Esophagus squamous epithelium (tissue), 5 donors: ENCODE measurements around the gene MCC. TPM values are rescaled to one million over a fixed set of nuclear protein-coding genes. Genes with fewer than 3 reads are reported as not detected.

ENCODE experiments used
- DNase-seq: peaks from one replicate; lab custom pipeline; 2025; lab: John Stamatoyannopoulos, UW
- H3K27ac ChIP-seq, 4 donors: fragments of 200-600 bp; sonication (generic); one replicate each; pipeline ENCODE4 v1.5.1; 2016 to 2019; ENCODE audit warnings: mild to moderate bottlenecking in 1 of 4
- H3K27me3 ChIP-seq, 4 donors: fragments of 200-600 bp; sonication (generic); 1 replicate in 3 of 4; 2 replicates in 1 of 4; pipeline versions ENCODE4 v1.5.1 to v1.6.0; 2017 to 2021; ENCODE audit warnings: antibody characterized with exemption in 1 of 4
- H3K36me3 ChIP-seq, 3 donors: fragments of 200-600 bp; sonication (generic); one replicate each; pipeline ENCODE4 v1.5.1; 2016 to 2019
- H3K4me1 ChIP-seq, 3 donors: fragments of 200-600 bp; sonication (generic); one replicate each; pipeline ENCODE4 v1.5.1; 2017 to 2019
- H3K4me3 ChIP-seq, 4 donors: fragments of 200-600 bp; sonication (generic); 1 replicate in 3 of 4; 2 replicates in 1 of 4; pipeline ENCODE4 v1.5.1; 2016 to 2019; ENCODE audit warnings: mild to moderate bottlenecking in 2 of 4, moderate library complexity in 1 of 4
- H3K9me3 ChIP-seq, 3 donors: fragments of 200-600 bp; sonication (generic); one replicate each; pipeline ENCODE4 v1.5.1; 2016 to 2019
- POLR2A ChIP-seq, 4 donors: fragments of 450-650 bp; IDR thresholded peaks; one replicate each; pipeline ENCODE4 v1.6.1; 2017; ENCODE audit warnings: antibody characterized with exemption in 4 of 4, mild to moderate bottlenecking in 4 of 4, moderate library complexity in 3 of 4
- WGBS, 2 donors: methylation state at CpG; one replicate each; pipeline ENCODE4 v1.1.5; 2018; 5-methylcytosine and 5-hydroxymethylcytosine counted together
- intact Hi-C: fragments of 100-400 bp; cut with DNase I; formaldehyde crosslinking; loops from one replicate; pipeline ENCODE4 v1.15.0; 2022
- total RNA-seq, 4 donors: library from RNA; depleted of rRNA; stranded (reverse); fragments of >200 nt; gene quantifications; one replicate each; pipeline ENCODE4 v1.1.0, GENCODE V29; 2016
- TF ChIP-seq, protein P1 (sequence below), 6 experiments: fragments of 450-650 bp in 4 of 6; fragments of 200-600 bp in 2 of 6; sonication (generic) in 2 of 6; IDR thresholded peaks; one replicate each; pipeline ENCODE4 v1.5.1; 2016 to 2019; ENCODE audit warnings: antibody characterized with exemption in 6 of 6, mild to moderate bottlenecking in 4 of 6, moderate library complexity in 4 of 6
- donor health status: DM: yes; HTN: yes; CAD: no.

The MCC gene
- total RNA-seq, 4 donors from 2014 or later, result 41.6 to 45.4 (median 43.4) TPM

DNA sequence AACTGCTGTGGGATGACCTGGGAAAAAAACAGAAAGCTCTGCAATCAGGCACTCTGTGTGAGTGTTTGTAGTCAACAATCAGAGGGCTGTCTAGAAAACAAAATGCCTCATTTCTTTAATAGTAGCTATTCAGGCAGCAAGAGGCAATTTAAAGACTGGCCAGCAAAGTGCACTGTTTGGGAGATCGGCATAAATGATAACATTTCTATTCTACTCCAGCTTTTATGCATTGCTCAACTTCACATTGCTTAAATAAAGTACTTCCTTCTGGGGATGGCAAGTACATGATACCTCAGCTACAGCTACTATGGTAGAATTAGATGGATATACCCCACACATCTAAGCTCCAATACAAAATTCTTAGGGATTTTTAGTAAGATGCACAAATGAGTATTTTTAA, 318.5 kb downstream of the MCC start:
- Histone ChIP-seq H3K36me3 (no peaks in the 10 kb centered on the region), H3K4me1 (peaks cover 27 to 61% (median 30%) of the 10 kb centered on the region in 3 donors), H3K27ac (peak overlapping the region in 3 of 4 donors; percentile 45 to 85 (median 82)), H3K27me3 (no peaks in the 10 kb centered on the region), H3K4me3 (no peak overlapping the region), H3K9me3 (no peaks in the 10 kb centered on the region)
- no peak for DNase-seq
- TF ChIP-seq POLR2A (IDR thresholded peaks at IDR 0.05), result no peak
- TF ChIP-seq, protein P1, sequence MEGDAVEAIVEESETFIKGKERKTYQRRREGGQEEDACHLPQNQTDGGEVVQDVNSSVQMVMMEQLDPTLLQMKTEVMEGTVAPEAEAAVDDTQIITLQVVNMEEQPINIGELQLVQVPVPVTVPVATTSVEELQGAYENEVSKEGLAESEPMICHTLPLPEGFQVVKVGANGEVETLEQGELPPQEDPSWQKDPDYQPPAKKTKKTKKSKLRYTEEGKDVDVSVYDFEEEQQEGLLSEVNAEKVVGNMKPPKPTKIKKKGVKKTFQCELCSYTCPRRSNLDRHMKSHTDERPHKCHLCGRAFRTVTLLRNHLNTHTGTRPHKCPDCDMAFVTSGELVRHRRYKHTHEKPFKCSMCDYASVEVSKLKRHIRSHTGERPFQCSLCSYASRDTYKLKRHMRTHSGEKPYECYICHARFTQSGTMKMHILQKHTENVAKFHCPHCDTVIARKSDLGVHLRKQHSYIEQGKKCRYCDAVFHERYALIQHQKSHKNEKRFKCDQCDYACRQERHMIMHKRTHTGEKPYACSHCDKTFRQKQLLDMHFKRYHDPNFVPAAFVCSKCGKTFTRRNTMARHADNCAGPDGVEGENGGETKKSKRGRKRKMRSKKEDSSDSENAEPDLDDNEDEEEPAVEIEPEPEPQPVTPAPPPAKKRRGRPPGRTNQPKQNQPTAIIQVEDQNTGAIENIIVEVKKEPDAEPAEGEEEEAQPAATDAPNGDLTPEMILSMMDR (IDR thresholded peaks at IDR 0.05), result no peak
- intact Hi-C loops, result no loop called here
- 53 to 65% methylated on average over 1 of the region's 1 CpG for WGBS, 2 donors

DNA sequence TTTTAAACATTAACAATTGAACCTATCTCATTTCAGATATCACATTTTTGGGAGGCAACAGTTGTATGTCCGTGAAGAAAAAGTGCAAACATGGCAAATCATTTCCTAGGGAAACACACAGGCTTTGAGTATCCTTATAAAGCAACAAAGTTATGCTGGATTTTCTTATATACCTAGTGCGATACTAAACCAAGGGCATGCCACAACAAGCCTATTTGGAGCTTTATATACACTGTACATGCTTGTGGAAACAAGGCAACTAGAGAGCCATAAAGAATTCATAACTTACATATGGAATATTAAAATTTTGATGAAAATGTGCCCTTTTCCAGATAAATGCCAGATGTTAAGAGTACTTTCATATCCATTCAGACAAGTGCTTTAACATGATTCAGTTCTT, 320.3 kb downstream of the MCC start:
- no peaks in the 10 kb centered on the region for H3K36me3 ChIP-seq
- no peak overlapping the region for H3K4me3 ChIP-seq
- intact Hi-C loops, result no loop called here
- DNase-seq, result no peak
- TF ChIP-seq, protein P1 (IDR thresholded peaks at IDR 0.05), result no peak
- TF ChIP-seq POLR2A (IDR thresholded peaks at IDR 0.05), result no peak
- WGBS, 2 donors, result 31 to 57% methylated on average over 2 of the region's 2 CpGs
- peaks cover 30 to 79% (median 41%) of the 10 kb centered on the region in 3 donors for H3K4me1 ChIP-seq
- H3K27me3 ChIP-seq, result no peaks in the 10 kb centered on the region
- no peaks in the 10 kb centered on the region for H3K9me3 ChIP-seq
- H3K27ac ChIP-seq, result peak overlapping the region; percentile 36 to 85 (median 78)

DNA sequence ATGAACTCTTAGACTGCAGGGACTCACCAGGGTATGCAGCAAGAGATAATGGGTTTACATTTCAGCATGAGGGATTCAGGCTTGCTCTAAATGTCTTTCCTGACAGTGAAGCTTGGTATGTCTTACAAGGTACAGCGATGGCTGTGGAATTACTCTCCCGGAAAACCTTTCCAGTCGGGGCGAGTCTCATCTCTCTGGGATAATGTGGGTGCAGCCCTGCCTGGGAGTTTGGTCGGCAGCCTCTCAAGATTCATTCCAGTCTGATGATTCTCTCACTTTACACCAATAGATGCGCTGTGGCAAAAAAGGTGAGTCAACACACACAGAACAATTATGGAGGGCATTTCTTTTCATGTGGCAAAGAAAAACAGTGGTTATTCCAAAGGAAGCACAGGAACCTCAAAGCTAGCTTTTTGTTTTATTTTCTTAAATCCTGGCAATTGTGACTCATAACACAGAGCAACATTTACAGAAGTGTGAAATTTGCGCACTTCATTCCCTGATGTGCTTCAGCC, 321.3 kb downstream of the MCC start:
- intact Hi-C loops, result no loop called here
- Histone ChIP-seq H3K4me3 (no peak overlapping the region), H3K36me3 (no peaks in the 10 kb centered on the region), H3K4me1 (peaks cover 38 to 89% (median 51%) of the 10 kb centered on the region in 3 donors), H3K9me3 (no peaks in the 10 kb centered on the region), H3K27me3 (no peaks in the 10 kb centered on the region), H3K27ac (peak overlapping the region; percentile 51 to 85 (median 78))
- WGBS, 2 donors, result 10 to 47% methylated on average over 7 of the region's 7 CpGs
- DNase-seq, result no peak
- TF ChIP-seq, protein P1 (IDR thresholded peaks at IDR 0.05), result no peak
- TF ChIP-seq POLR2A (IDR thresholded peaks at IDR 0.05), result no peak

DNA sequence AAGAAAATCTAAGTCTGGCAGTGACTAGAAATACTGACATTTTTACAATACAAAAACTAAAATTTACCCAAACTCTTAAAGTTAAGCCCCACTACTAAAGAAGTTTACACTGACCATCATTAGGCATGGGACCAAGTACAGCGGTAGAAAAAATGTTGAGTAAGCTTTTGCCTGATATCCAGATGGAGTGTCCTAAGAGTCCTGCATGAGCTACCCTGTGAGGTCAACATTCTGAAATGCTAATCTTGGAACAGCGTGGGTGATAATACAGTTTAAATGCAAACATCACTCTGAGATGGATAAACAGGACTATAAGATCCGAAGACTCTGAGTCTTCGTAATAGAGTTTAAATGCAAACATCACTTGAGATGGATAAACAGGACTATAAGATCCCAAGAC, 322.0 kb downstream of the MCC start:
- Histone ChIP-seq H3K36me3 (no peaks in the 10 kb centered on the region), H3K27ac (peak overlapping the region in 3 of 4 donors; percentile 75 to 85 (median 82)), H3K9me3 (no peaks in the 10 kb centered on the region), H3K4me3 (no peak overlapping the region), H3K4me1 (peaks cover 42 to 96% (median 51%) of the 10 kb centered on the region in 3 donors), H3K27me3 (no peaks in the 10 kb centered on the region)
- TF ChIP-seq, protein P1 (IDR thresholded peaks at IDR 0.05), result no peak
- TF ChIP-seq POLR2A (IDR thresholded peaks at IDR 0.05), result no peak
- 63% methylated on average over 4 of the region's 4 CpGs for WGBS, 2 donors
- DNase-seq, result no peak
- intact Hi-C loops, result no loop called here

DNA sequence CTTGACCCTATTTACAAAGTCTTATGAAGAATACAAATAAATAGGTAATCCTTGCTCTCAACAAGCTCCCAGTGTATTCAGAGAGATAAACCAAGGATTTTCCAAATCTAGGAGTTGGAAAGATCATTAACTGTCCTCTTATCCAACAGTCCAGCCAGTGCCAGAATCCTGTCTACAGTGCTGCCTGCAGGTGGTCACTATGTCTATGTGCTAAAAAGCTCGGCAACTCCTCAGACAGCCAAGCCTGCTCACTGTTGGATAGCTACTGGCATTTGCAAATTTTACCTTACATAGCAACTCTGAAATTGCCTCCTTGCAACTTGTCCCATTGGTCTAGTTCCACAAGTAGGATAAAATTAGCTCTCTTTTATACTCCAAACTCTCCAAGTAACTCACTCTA, 324.2 kb downstream of the MCC start:
- Histone ChIP-seq H3K4me1 (peaks cover 39 to 98% (median 49%) of the 10 kb centered on the region in 3 donors), H3K27ac (peak overlapping the region in 1 of 4 donors; percentile 85), H3K4me3 (no peak overlapping the region), H3K27me3 (no peaks in the 10 kb centered on the region), H3K36me3 (no peaks in the 10 kb centered on the region), H3K9me3 (no peaks in the 10 kb centered on the region)
- WGBS, 2 donors, result 71 to 78% methylated on average over 1 of the region's 1 CpG
- no peak for DNase-seq
- TF ChIP-seq POLR2A (IDR thresholded peaks at IDR 0.05), result no peak
- TF ChIP-seq, protein P1 (IDR thresholded peaks at IDR 0.05), result no peak
- intact Hi-C loops, result no loop called here
